OCI-LY3 (cell line): Measurements from ENCODE around the gene DNASE1L2.

Source experiments
- H2AFZ ChIP-seq: fragments of 200-600, 300-600 bp; shearing (Covaris generic); 2 replicates; pipeline ENCODE4 v1.6.0; 2014; ENCODE audit warnings: antibody characterized with exemption, low read depth, low read length
- H3K27ac ChIP-seq: fragments of 200-600, 300-600 bp; sonication (generic); 2 replicates; pipeline ENCODE4 v1.5.1; 2014; ENCODE audit warnings: mild to moderate bottlenecking, low read length, moderate library complexity, mixed read lengths
- H3K27me3 ChIP-seq: fragments of 200-600, 300-600 bp; sonication (generic); 2 replicates; pipeline ENCODE4 v1.6.1; 2014; ENCODE audit warnings: low read depth, low read length, mixed read lengths
- H3K36me3 ChIP-seq: fragments of 200-600, 300-600 bp; sonication (generic); replicated peaks from 2 replicates; pipeline ENCODE3; 2014; ENCODE audit warnings: low read depth, low read length, mixed read lengths
- H3K4me1 ChIP-seq: fragments of 300-600, 200-600 bp; sonication (generic); 2 replicates; pipeline ENCODE4 v1.6.1; 2014; ENCODE audit warnings: low read length, mixed read lengths
- H3K4me2 ChIP-seq: fragments of 200-600, 300-600 bp; sonication (generic); 2 replicates; pipeline ENCODE4 v1.6.1; 2014; ENCODE audit warnings: low read length, mixed read lengths
- H3K4me3 ChIP-seq: fragments of 300-600, 200-600 bp; sonication (generic); 2 replicates; pipeline ENCODE4 v1.5.1; 2014; ENCODE audit warnings: antibody characterized with exemption, mild to moderate bottlenecking, low read length, moderate library complexity
- H3K79me2 ChIP-seq: fragments of 300-600, 200-600 bp; shearing (Covaris generic); 2 replicates; pipeline ENCODE4 v1.6.1; 2014; ENCODE audit warnings: mild to moderate bottlenecking, low read length, mixed read lengths
- H3K9ac ChIP-seq: fragments of 300-600, 200-600 bp; shearing (Covaris generic); 2 replicates; pipeline ENCODE4 v1.6.0; 2014; ENCODE audit warnings: mild to moderate bottlenecking, low read length, moderate library complexity
- H3K9me3 ChIP-seq: fragments of 200-600, 300-600 bp; shearing (Covaris generic); 2 replicates; pipeline ENCODE4 v1.6.1; 2014; ENCODE audit warnings: low read length, mixed read lengths; ENCODE audit not compliant: insufficient read depth
- H4K20me1 ChIP-seq: fragments of 200-600, 300-600 bp; sonication (generic); 2 replicates; pipeline ENCODE4 v1.6.1; 2016; ENCODE audit warnings: low read length, mixed read lengths; ENCODE audit not compliant: insufficient read depth
- EZH2phosphoT487 ChIP-seq: fragments of 200-600 bp; shearing (Covaris generic); IDR thresholded peaks from 2 replicates; pipeline ENCODE4 v1.6.1; 2018; ENCODE audit warnings: antibody characterized with exemption, mixed run types, low read depth
- TF ChIP-seq, protein P1 (sequence below): fragments of 200-600, 300-600 bp; sonication (generic); IDR thresholded peaks from 2 replicates; pipeline ENCODE4 v1.5.1; 2014; ENCODE audit warnings: antibody characterized with exemption, low read length, low read depth

Gene DNASE1L2

DNA sequence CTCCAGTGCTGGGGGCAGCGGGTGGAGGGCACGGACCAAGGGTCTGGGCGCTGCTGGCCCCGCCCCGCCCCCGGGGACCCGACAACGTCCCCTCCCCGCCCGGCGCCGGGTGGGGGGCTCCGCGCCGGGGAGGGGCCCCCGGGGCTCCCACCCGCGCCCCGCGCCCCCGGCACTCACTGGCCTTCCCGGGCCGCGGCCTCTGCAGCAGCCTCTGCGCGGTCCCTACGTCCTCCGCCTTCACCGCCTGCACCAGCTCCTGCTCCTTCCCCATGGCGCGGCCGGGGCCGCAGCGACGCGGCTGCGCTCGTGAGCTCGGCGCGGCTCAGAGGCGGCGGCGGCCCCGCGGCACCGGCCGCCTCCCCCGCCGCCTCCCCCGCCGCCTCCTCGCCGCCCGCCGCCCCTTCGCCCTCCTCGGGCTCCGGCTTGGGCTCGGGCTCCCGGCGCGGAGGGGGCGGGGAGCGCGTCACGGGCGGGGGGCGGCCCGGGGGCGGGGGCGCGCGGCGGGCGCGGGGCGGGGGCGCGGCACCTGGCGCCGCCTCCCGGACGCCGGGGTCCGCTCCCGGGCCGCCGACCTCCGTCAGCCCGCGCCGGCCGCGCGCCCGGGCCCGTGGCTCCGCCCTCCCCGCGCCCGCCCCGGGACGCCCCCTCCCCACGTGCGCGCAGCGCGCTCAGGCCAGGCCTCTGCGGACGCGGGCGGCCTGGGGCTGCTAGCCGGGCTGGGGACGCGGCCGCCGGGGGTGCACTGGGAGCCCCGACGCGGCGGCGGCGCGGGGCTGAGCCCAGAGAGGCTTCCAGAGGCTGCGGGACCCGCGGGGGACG is 39.9 kb upstream of the DNASE1L2 start, which contains the start of gene CASKIN1:
Gene CASKIN1, minus strand, starts transcription at position 444 of the 819 bp plus-strand sequence. Its CDS starts 173 bp downstream, at position 271.
- Histone ChIP-seq H3K27ac (no peak within 1 kb of the TSS), H3K4me1 (peaks cover 5% of the 10 kb centered on the region; the same call in 1 of the 2 replicates)
- no peak for TF ChIP-seq EZH2phosphoT487
- TF ChIP-seq, protein P1, sequence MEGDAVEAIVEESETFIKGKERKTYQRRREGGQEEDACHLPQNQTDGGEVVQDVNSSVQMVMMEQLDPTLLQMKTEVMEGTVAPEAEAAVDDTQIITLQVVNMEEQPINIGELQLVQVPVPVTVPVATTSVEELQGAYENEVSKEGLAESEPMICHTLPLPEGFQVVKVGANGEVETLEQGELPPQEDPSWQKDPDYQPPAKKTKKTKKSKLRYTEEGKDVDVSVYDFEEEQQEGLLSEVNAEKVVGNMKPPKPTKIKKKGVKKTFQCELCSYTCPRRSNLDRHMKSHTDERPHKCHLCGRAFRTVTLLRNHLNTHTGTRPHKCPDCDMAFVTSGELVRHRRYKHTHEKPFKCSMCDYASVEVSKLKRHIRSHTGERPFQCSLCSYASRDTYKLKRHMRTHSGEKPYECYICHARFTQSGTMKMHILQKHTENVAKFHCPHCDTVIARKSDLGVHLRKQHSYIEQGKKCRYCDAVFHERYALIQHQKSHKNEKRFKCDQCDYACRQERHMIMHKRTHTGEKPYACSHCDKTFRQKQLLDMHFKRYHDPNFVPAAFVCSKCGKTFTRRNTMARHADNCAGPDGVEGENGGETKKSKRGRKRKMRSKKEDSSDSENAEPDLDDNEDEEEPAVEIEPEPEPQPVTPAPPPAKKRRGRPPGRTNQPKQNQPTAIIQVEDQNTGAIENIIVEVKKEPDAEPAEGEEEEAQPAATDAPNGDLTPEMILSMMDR, result no peak

DNA sequence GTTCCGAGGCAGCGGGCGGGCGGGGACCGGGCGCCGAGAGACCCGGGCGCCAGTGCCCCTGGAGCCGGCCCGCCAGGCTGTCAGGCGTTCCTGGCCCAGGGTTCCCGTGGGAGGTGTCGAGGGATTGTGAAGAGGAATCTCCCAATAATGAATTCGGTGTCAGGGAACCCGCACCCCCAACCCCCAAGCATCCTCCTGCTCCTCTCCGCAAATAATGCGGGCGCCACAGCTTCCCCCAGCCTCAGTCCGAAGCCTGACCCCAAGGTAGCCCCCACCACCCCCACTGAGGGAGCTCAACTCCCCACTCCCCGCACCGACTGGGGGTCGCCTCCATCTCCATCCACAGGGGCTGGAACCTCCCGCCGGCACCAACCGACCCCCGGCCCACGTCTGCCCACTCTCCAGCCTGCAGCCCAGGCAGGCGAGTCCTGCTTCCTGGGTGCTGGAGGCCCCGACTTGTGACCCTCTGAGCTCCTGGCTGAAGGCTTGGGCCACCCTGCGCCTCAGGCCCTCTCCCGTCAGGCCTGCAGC is 39.2 kb upstream of the DNASE1L2 start:
- no peak overlapping the region for H2AFZ ChIP-seq
- no peak overlapping the region for H3K4me3 ChIP-seq
- TF ChIP-seq, protein P1, result no peak
- TF ChIP-seq EZH2phosphoT487, result no peak
- H4K20me1 ChIP-seq, result no peaks in the 10 kb centered on the region
- H3K27me3 ChIP-seq, result peaks cover 48% of the 10 kb centered on the region
- no peaks in the 10 kb centered on the region for H3K36me3 ChIP-seq
- no peaks in the 10 kb centered on the region for H3K79me2 ChIP-seq
- no peak overlapping the region for H3K9ac ChIP-seq
- H3K4me1 ChIP-seq, result peaks cover 5% of the 10 kb centered on the region; the same call in 1 of the 2 replicates
- no peak overlapping the region for H3K4me2 ChIP-seq
- H3K9me3 ChIP-seq, result no peaks in the 10 kb centered on the region
- H3K27ac ChIP-seq, result no peak overlapping the region

More for the DNA sequence above, 39.9 kb upstream of the DNASE1L2 start, which contains the start of gene CASKIN1:
- Histone ChIP-seq H3K36me3 (no peaks in the 10 kb centered on the region), H3K4me2 (peak within 1 kb of the TSS; percentile 64), H3K4me3 (peak within 1 kb of the TSS; percentile 68), H3K9me3 (no peaks in the 10 kb centered on the region), H3K79me2 (no peaks in the 10 kb centered on the region), H4K20me1 (no peaks in the 10 kb centered on the region), H3K27me3 (peaks cover 48% of the 10 kb centered on the region), H2AFZ (no peak within 1 kb of the TSS), H3K9ac (0 out of 2 replicates have a peak within 1 kb of the TSS, but pooled peaks have one; percentile 18)

DNA sequence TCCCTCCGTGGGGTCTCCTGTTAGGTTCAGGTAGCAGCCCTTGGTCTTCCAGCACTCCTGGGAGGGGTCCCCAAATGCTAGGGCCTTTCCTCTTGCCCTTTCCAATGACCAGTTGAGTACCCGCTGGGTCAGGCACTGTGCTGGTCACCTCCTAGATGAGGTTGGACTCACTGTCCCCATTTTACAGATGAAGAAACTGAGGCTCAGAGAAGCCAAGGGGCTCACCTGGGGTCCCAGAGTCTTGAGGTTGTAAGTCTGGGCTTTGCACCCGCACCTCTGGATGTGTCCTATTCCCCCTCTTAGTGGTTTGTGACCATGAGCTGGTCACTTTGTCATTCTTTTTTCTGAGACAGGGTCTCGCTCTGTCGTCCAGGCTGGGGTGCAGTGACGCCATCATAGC is 38.5 kb upstream of the DNASE1L2 start:
- no peaks in the 10 kb centered on the region for H3K36me3 ChIP-seq
- H3K27me3 ChIP-seq, result peaks cover 48% of the 10 kb centered on the region
- H3K9ac ChIP-seq, result no peak overlapping the region
- no peaks in the 10 kb centered on the region for H4K20me1 ChIP-seq
- peaks cover 5% of the 10 kb centered on the region; the same call in 1 of the 2 replicates for H3K4me1 ChIP-seq
- no peak for TF ChIP-seq EZH2phosphoT487
- TF ChIP-seq, protein P1, result no peak
- no peaks in the 10 kb centered on the region for H3K79me2 ChIP-seq
- H2AFZ ChIP-seq, result no peak overlapping the region
- H3K27ac ChIP-seq, result no peak overlapping the region
- H3K4me2 ChIP-seq, result no peak overlapping the region
- H3K9me3 ChIP-seq, result no peaks in the 10 kb centered on the region
- H3K4me3 ChIP-seq, result no peak overlapping the region

DNA sequence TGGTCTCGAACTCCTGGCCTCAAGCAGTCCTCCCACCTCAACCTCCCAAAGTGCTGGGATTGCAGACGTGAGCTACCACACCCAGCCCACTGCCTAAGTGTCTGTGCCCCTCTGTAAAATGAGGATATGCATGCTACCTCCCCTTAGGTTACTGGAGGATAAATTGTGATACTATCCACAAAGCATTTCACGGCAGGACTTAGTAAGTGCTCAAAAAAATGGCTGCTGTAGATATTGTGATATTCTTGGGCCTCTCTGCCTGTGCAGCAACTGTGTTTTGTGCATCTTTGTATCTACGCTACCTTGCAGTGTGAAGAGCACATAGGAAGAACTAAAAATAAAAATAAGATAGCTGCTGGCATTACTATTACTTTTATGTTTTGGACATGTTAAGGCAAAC is 38.0 kb upstream of the DNASE1L2 start:
- H3K4me2 ChIP-seq, result no peak overlapping the region
- no peaks in the 10 kb centered on the region for H4K20me1 ChIP-seq
- no peak for TF ChIP-seq EZH2phosphoT487
- TF ChIP-seq, protein P1, result no peak
- no peaks in the 10 kb centered on the region for H3K36me3 ChIP-seq
- no peak overlapping the region for H3K9ac ChIP-seq
- H3K9me3 ChIP-seq, result no peaks in the 10 kb centered on the region
- no peak overlapping the region for H2AFZ ChIP-seq
- H3K79me2 ChIP-seq, result no peaks in the 10 kb centered on the region
- H3K27me3 ChIP-seq, result peaks cover 48% of the 10 kb centered on the region
- H3K4me3 ChIP-seq, result no peak overlapping the region
- no peak overlapping the region for H3K27ac ChIP-seq
- peaks cover 5% of the 10 kb centered on the region; the same call in 1 of the 2 replicates for H3K4me1 ChIP-seq
